IMR-90 (cell line): Measurements from ENCODE around the gene DLAT. TPM values are rescaled to one million over a fixed set of nuclear protein-coding genes. Genes with fewer than 3 reads are reported as not detected.
A peak's percentile ranks its signal among the peaks of the same experiment; 100 is the strongest.

Source experiments
- ATAC-seq: fragments of 200-7000 bp; cut with Tn5 transposase; 2 replicates; pipeline ENCODE4 v1.9.1; 2020; ENCODE audit warnings: low read depth, mild to moderate bottlenecking, moderate library complexity
- BruUV-seq: library from RNA; stranded (reverse); fragments of 400-500 nt; replicated peaks from 2 replicates; lab custom pipeline; 2021; lab: Mats Ljungman, UMichigan
- CTCF ChIA-PET: fragments of 300-600 bp; formaldehyde crosslinking; extraction: SDS; loops from one replicate; lab custom pipeline; 2021; ENCODE audit warnings: antibody characterized with exemption; lab: Yijun Ruan, JAX
- POLR2A ChIA-PET: fragments of 300-600 bp; sonication (Branson Sonifier 250); formaldehyde crosslinking; loops from one replicate; lab custom pipeline; 2022; ENCODE audit warnings: antibody characterized with exemption; ENCODE audit not compliant: unreplicated experiment; lab: Charles Lee
- DNase-seq: peaks from one replicate; pipeline ENCODE4 v3.0.0; 2013
- H2AFZ ChIP-seq: replicated peaks from 2 replicates; pipeline ENCODE3; 2013; ENCODE audit warnings: low read length, mild to moderate bottlenecking; ENCODE audit not compliant: poor library complexity
- H2AK5ac ChIP-seq: 2 replicates; pipeline ENCODE4 v1.6.1; 2013; ENCODE audit warnings: low read depth, low read length, inconsistent platforms
- H2AK9ac ChIP-seq: replicated peaks from 2 replicates; pipeline ENCODE3; 2013; ENCODE audit warnings: mild to moderate bottlenecking, low read depth, low read length, moderate library complexity; ENCODE audit not compliant: poor library complexity
- H2BK120ac ChIP-seq: 2 replicates; pipeline ENCODE4 v1.6.1; 2013; ENCODE audit warnings: low read depth, low read length, inconsistent platforms
- H2BK15ac ChIP-seq: 3 replicates; pipeline ENCODE4 v1.6.1; 2013; ENCODE audit warnings: low read depth, low read length, inconsistent platforms
- H2BK20ac ChIP-seq: 2 replicates; pipeline ENCODE4 v1.6.1; 2013; ENCODE audit warnings: low read depth, mild to moderate bottlenecking, inconsistent platforms, low read length, moderate library complexity
- H2BK5ac ChIP-seq: 2 replicates; pipeline ENCODE4 v1.6.1; 2013; ENCODE audit warnings: mild to moderate bottlenecking, low read depth, low read length, inconsistent platforms; ENCODE audit not compliant: poor library complexity, severe bottlenecking
- H3K14ac ChIP-seq: replicated peaks from 2 replicates; pipeline ENCODE4 v1.6.1; 2013; ENCODE audit warnings: low read depth, low read length, inconsistent platforms
- H3K18ac ChIP-seq: 2 replicates; pipeline ENCODE4 v1.6.1; 2013; ENCODE audit warnings: low read depth, low read length, control low read depth
- H3K23ac ChIP-seq: 2 replicates; pipeline ENCODE4 v1.6.1; 2013; ENCODE audit warnings: low read depth, low read length, inconsistent platforms
- H3K27ac ChIP-seq: 2 replicates; pipeline ENCODE4 v1.5.1; 2013; ENCODE audit warnings: mild to moderate bottlenecking, control low read depth, low read length; ENCODE audit not compliant: insufficient read depth
- H3K27me3 ChIP-seq: 2 replicates; pipeline ENCODE4 v1.6.1; 2013; ENCODE audit warnings: low read length; ENCODE audit not compliant: control insufficient read depth, insufficient read depth
- H3K36me3 ChIP-seq: 2 replicates; pipeline ENCODE4 v1.6.1; 2013; ENCODE audit warnings: low read length, mixed read lengths; ENCODE audit not compliant: control insufficient read depth, insufficient read depth
- H3K4ac ChIP-seq: 2 replicates; pipeline ENCODE4 v1.6.1; 2013; ENCODE audit warnings: low read depth, low read length, inconsistent platforms
- H3K4me1 ChIP-seq: 2 replicates; pipeline ENCODE4 v1.6.1; 2013; ENCODE audit warnings: low read length, mixed read lengths; ENCODE audit not compliant: control insufficient read depth, insufficient read depth
- H3K4me2 ChIP-seq: 2 replicates; pipeline ENCODE4 v1.6.1; 2013; ENCODE audit warnings: low read depth, mild to moderate bottlenecking, control low read depth, low read length, moderate library complexity
- H3K4me3 ChIP-seq: 2 replicates; pipeline ENCODE4 v1.5.1; 2013; ENCODE audit warnings: low read depth, mild to moderate bottlenecking, control low read depth, low read length, moderate library complexity; ENCODE audit not compliant: insufficient read depth
- H3K56ac ChIP-seq: 2 replicates; pipeline ENCODE4 v1.6.1; 2013; ENCODE audit warnings: low read length, inconsistent platforms; ENCODE audit not compliant: insufficient read depth; ENCODE audit errors: extremely low read depth
- H3K79me1 ChIP-seq, 2 experiments: 2 replicates each; pipeline ENCODE4 v1.6.1; 2013; ENCODE audit warnings: low read length in 2 of 2, inconsistent platforms in 1 of 2, low read depth in 1 of 2
- H3K9ac ChIP-seq: 2 replicates; pipeline ENCODE4 v1.6.1; 2013; ENCODE audit warnings: low read depth, low read length, control low read depth
- H3K9me1 ChIP-seq: 2 replicates; pipeline ENCODE4 v1.6.1; 2013; ENCODE audit warnings: low read length, inconsistent platforms; ENCODE audit not compliant: insufficient read depth
- H3K9me3 ChIP-seq: 2 replicates; pipeline ENCODE4 v1.6.1; 2013; ENCODE audit warnings: low read length; ENCODE audit not compliant: control insufficient read depth, insufficient read depth
- H4K20me1 ChIP-seq: 2 replicates; pipeline ENCODE4 v1.6.1; 2013; ENCODE audit warnings: low read length, inconsistent platforms; ENCODE audit not compliant: insufficient read depth
- H4K5ac ChIP-seq: 2 replicates; pipeline ENCODE4 v1.6.1; 2013; ENCODE audit warnings: mild to moderate bottlenecking, low read depth, low read length, control low read depth
- H4K8ac ChIP-seq, 2 experiments: 2 replicates each; pipeline ENCODE4 v1.6.1; 2013; ENCODE audit warnings: low read depth in 2 of 2, low read length in 2 of 2, control low read depth in 1 of 2, inconsistent platforms in 1 of 2
- H4K91ac ChIP-seq: 2 replicates; pipeline ENCODE4 v1.6.1; 2013; ENCODE audit warnings: low read depth, low read length, inconsistent platforms; ENCODE audit not compliant: insufficient read depth
- BHLHE40 ChIP-seq: fragments of 150-350 bp; IDR thresholded peaks from 2 replicates; pipeline ENCODE4 v1.6.1; 2016; ENCODE audit warnings: mild to moderate bottlenecking, low read depth, low read length
- CEBPB ChIP-seq: IDR thresholded peaks from 2 replicates; pipeline ENCODE4 v1.6.1; 2012; ENCODE audit warnings: low read depth, low read length, improper control_type of control experiment
- CHD1 ChIP-seq: IDR thresholded peaks from 2 replicates; pipeline ENCODE4 v1.6.1; 2012; ENCODE audit warnings: low read depth, low read length, improper control_type of control experiment
- MAFK ChIP-seq: IDR thresholded peaks from 2 replicates; pipeline ENCODE4 v1.6.1; 2012; ENCODE audit warnings: low read depth, low read length, improper control_type of control experiment
- MAZ ChIP-seq: IDR thresholded peaks from 2 replicates; pipeline ENCODE4 v1.6.1; 2012; ENCODE audit warnings: low read depth, mild to moderate bottlenecking, low read length, improper control_type of control experiment, moderate library complexity, borderline replicate concordance
- MXI1 ChIP-seq: IDR thresholded peaks from 2 replicates; pipeline ENCODE4 v1.6.1; 2012; ENCODE audit warnings: low read depth, mild to moderate bottlenecking, low read length, moderate library complexity, borderline replicate concordance
- NFE2L2 ChIP-seq: fragments of 150-350 bp; IDR thresholded peaks from 2 replicates; pipeline ENCODE4 v1.6.1; 2016; ENCODE audit warnings: low read depth, mild to moderate bottlenecking, low read length
- POLR2A ChIP-seq: IDR thresholded peaks from 2 replicates; pipeline ENCODE4 v1.6.1; 2012; ENCODE audit warnings: mild to moderate bottlenecking, low read depth, low read length
- RAD21 ChIP-seq: IDR thresholded peaks from 2 replicates; pipeline ENCODE4 v1.6.1; 2012; ENCODE audit warnings: low read length, improper control_type of control experiment
- RCOR1 ChIP-seq: IDR thresholded peaks from 2 replicates; pipeline ENCODE4 v1.6.1; 2012; ENCODE audit warnings: mild to moderate bottlenecking, low read length, improper control_type of control experiment; ENCODE audit not compliant: insufficient replicate concordance
- RFX5 ChIP-seq: IDR thresholded peaks from 2 replicates; pipeline ENCODE4 v1.8.0; 2012; ENCODE audit warnings: low read depth, mild to moderate bottlenecking, low read length, moderate library complexity
- SMC3 ChIP-seq: fragments of 150-350 bp; IDR thresholded peaks from 2 replicates; pipeline ENCODE4 v1.6.1; 2016; ENCODE audit warnings: low read depth, mild to moderate bottlenecking, antibody characterized with exemption, low read length, moderate library complexity
- WGBS, 2 experiments: methylation state at CpG; one replicate each; pipeline versions ENCODE4 v1.1.5 to v1.1.7; 2013; ENCODE audit warnings: missing lambda C conversion rate in 2 of 2; ENCODE audit not compliant: insufficient read length in 1 of 2; ENCODE audit errors: extremely low coverage in 2 of 2; 5-methylcytosine and 5-hydroxymethylcytosine counted together
- dilution Hi-C: fragments of 300-500 bp; cut with HindIII; formaldehyde crosslinking; loops from one replicate; pipeline ENCODE4 v1.14.3; 2018; ENCODE audit warnings: low sequenced_read_pairs; ENCODE audit not compliant: unreplicated experiment
- in situ Hi-C: fragments of 300-500 bp; cut with MboI; formaldehyde crosslinking; loops from 3 replicates; pipeline ENCODE4 v1.14.3; 2019; ENCODE audit warnings: low sequenced_read_pairs, inconsistent platforms, mixed read lengths
- intact Hi-C: fragments of 100-400 bp; cut with micrococcal nuclease; formaldehyde crosslinking; loops from 2 replicates; pipeline ENCODE4 v1.10.0; 2022
- polyA plus RNA-seq, 3 experiments: library from polyadenylated mRNA; depleted of rRNA; stranded (reverse); fragments of >200 nt; gene quantifications; 2 replicates each; pipeline ENCODE4 v1.2.3, GENCODE V29; 2012; ENCODE audit warnings: low replicate concordance in 1 of 3
- total RNA-seq: library from RNA; depleted of rRNA; stranded (reverse); fragments of >200 nt; gene quantifications from 2 replicates; pipeline ENCODE4 v1.2.3, GENCODE V29; 2012
- TF ChIP-seq, protein P1 (sequence below): fragments of 150-350 bp; IDR thresholded peaks from 2 replicates; pipeline ENCODE4 v1.6.1; 2017; ENCODE audit warnings: mild to moderate bottlenecking, antibody characterized with exemption, low read length, low read depth
- TF ChIP-seq, protein P2 (sequence below): conservative IDR thresholded peaks from 2 replicates; pipeline ENCODE4 v1.5.1; 2012; ENCODE audit warnings: mild to moderate bottlenecking, low read depth, low read length, improper control_type of control experiment

Gene DLAT
- total and polyA plus RNA-seq, 2 of the 4 experiments (the other 2 are of a cell fraction) = 15.5 to 27.2 TPM

DNA sequence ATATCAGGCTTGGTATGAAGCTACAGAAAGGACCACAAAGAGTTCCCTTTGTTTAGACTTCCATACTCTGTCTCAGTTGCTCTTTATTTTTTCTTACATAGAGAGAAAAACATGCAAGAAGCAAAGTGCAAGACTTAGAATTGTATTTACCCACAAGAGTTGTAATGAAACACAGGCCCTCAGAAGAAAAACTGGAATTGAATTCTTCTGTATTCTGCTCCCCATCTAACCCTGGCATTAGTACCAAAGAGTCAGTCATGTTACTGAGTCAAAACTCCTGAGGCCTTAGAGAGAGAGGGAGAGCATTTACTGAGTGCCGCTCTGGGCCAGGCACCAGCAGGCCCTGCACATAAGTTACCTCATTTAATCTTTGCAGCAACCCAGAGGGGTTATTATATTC, 43.9 kb upstream of the DLAT start (continued):
- TF ChIP-seq, protein P1, sequence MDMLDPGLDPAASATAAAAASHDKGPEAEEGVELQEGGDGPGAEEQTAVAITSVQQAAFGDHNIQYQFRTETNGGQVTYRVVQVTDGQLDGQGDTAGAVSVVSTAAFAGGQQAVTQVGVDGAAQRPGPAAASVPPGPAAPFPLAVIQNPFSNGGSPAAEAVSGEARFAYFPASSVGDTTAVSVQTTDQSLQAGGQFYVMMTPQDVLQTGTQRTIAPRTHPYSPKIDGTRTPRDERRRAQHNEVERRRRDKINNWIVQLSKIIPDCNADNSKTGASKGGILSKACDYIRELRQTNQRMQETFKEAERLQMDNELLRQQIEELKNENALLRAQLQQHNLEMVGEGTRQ = no peak

DNA sequence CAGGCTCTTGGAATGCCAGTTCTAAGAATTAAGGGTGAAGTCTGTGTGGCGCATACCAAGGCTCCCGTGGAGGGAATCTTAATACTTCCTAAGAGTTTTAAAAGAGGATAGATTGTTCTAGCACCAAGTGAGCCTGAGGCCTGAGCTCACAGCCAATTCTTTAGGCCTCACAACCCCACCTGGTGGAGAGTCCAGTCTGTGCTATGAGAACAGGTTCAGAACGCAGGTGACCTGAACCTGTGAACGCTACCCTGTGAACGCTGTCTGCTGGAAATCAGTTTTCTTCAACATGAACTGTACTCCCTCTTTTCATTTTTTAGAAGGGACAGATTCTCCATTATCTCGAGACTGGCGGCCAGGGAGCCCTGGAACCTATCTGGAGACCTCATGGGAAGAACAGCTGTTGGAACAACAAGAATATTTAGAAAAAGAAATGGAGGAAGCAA, 43.2 kb upstream of the DLAT start:
- H3K4me2 ChIP-seq = no peak overlapping the region
- ChIA-PET CTCF (interaction anchor here (0.6 to 2.5 kb wide), 7 partner anchors 29 to 111 kb away, joined by 3 to 13 read pairs (median 3); partner anchors contain the start of gene ALG9), POLR2A (no interaction called here)
- peak; percentile 43 for DNase-seq
- no peak overlapping the region for H3K9ac ChIP-seq
- peaks cover 11% of the 10 kb centered on the region for H3K4me1 ChIP-seq
- peak overlapping the region; percentile 56; the same call in 1 of the 2 replicates for H2AK5ac ChIP-seq
- in situ Hi-C loops (loop anchor here (25.0 kb wide), 1 partner anchor 395 kb away; no protein-coding TSS in a partner anchor), intact Hi-C loops (loop anchor here (1.0 to 2.0 kb wide), 2 partner anchors 51 to 103 kb away; partner anchors contain the start of genes CFAP68 and FDXACB1), dilution Hi-C loops (no loop called here)
- H3K9me3 ChIP-seq = no peaks in the 10 kb centered on the region
- no peaks in the 10 kb centered on the region for H3K27me3 ChIP-seq
- H4K5ac ChIP-seq = peak overlapping the region; percentile 19; the same call in 1 of the 2 replicates
- no peak overlapping the region for H3K18ac ChIP-seq
- no peak overlapping the region for H2BK15ac ChIP-seq
- H2AK9ac ChIP-seq = no peak overlapping the region
- no peak overlapping the region for H2AFZ ChIP-seq
- H2BK5ac ChIP-seq = no peak overlapping the region
- no peak overlapping the region for H3K4me3 ChIP-seq
- no CpG with 5 or more reads among the region's 7 CpGs for WGBS, 2 experiments
- no peak overlapping the region; the same call in 1 of the 2 replicates for H3K14ac ChIP-seq
- no peak overlapping the region; the same call in 1 of the 2 replicates for H3K56ac ChIP-seq
- no peak for ATAC-seq
- peaks cover 9% of the 10 kb centered on the region for H3K36me3 ChIP-seq
- no peak overlapping the region for H4K91ac ChIP-seq
- no peak overlapping the region for H2BK120ac ChIP-seq
- no peak overlapping the region; a peak in 1 of 4 replicates for H4K8ac ChIP-seq
- H2BK20ac ChIP-seq = no peak overlapping the region
- BruUV-seq = no TSS peak
- H4K20me1 ChIP-seq = no peaks in the 10 kb centered on the region
- no peak overlapping the region for H3K27ac ChIP-seq
- H3K79me1 ChIP-seq = peaks cover 6 to 27% of the 10 kb centered on the region in 2 experiments; a peak in 2 of 4 replicates
- no peak overlapping the region for H3K4ac ChIP-seq
- peaks cover 3% of the 10 kb centered on the region; the same call in 1 of the 2 replicates for H3K9me1 ChIP-seq
- H3K23ac ChIP-seq = no peak overlapping the region
- TF ChIP-seq MAFK = no peak
- TF ChIP-seq, protein P1 = no peak
- no peak for TF ChIP-seq MAZ
- no peak for TF ChIP-seq BHLHE40
- peak; percentile 64 for TF ChIP-seq RAD21
- no peak for TF ChIP-seq RCOR1
- TF ChIP-seq NFE2L2 = no peak
- TF ChIP-seq MXI1 = no peak
- no peak for TF ChIP-seq CEBPB
- no peak for TF ChIP-seq RFX5
- TF ChIP-seq, protein P2, sequence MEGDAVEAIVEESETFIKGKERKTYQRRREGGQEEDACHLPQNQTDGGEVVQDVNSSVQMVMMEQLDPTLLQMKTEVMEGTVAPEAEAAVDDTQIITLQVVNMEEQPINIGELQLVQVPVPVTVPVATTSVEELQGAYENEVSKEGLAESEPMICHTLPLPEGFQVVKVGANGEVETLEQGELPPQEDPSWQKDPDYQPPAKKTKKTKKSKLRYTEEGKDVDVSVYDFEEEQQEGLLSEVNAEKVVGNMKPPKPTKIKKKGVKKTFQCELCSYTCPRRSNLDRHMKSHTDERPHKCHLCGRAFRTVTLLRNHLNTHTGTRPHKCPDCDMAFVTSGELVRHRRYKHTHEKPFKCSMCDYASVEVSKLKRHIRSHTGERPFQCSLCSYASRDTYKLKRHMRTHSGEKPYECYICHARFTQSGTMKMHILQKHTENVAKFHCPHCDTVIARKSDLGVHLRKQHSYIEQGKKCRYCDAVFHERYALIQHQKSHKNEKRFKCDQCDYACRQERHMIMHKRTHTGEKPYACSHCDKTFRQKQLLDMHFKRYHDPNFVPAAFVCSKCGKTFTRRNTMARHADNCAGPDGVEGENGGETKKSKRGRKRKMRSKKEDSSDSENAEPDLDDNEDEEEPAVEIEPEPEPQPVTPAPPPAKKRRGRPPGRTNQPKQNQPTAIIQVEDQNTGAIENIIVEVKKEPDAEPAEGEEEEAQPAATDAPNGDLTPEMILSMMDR = peak; percentile 52
- no peak for TF ChIP-seq CHD1
- peak; percentile 53 for TF ChIP-seq SMC3
- TF ChIP-seq POLR2A = no peak
